Measurements from ENCODE around the gene GPR39.

The GPR39 gene

DNA sequence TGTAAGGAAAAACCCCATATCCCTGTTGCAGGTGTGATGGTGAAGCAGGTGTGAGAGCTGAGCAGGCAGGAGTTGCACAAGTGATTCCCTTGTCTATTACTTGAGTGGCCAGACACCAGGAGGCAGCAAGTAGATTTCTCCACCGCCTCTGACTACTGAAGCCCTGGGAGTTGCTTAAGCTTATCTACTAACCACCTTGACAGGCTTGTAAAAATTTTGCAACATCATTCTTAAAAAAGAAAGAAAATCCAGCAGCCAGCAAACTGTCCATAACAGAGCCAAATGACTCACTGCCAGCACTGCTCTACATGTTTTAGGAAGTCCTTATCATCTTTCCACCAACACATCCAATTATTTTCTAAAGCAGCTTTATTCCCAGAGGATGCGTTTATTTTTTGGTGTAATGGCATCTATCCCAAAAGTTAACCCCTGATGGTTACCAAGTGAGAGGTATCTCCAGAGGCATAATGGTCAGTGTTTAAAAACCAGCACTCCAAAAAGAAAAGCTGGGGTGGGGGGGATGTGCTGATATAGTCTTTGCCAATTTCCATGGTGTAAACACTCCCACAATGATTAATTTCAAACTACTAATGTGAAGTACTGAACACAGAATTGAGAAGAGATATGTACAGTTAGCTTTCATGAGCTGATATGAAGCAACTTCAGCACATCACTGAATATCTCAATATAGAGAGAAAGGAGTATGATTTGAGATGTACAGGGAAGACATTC lies 16.3 kb upstream of the GPR39 start:
- Histone ChIP-seq H4K20me1 (ENCODE audit: insufficient read depth, low read length) (no peaks in the 10 kb centered on the region), H3K4me2 (ENCODE audit: low read depth, low read length) (no peak overlapping the region), H3K9ac (ENCODE audit: low read length) (no peak overlapping the region), H3K36me3 (replicated peaks; ENCODE audit: insufficient read depth, low read length) (no peaks in the 10 kb centered on the region), H3K4me3 (ENCODE audit: low read length) (no peak overlapping the region), H3K4me1 (ENCODE audit: low read length) (no peaks in the 10 kb centered on the region), H2AFZ (ENCODE audit: low read length) (no peak overlapping the region), H3K79me2 (ENCODE audit: low read length) (no peaks in the 10 kb centered on the region), H3K9me3 (replicated peaks; ENCODE audit: insufficient read depth, low read length) (no peaks in the 10 kb centered on the region), H3K27ac (ENCODE audit: low read length) (no peak overlapping the region), H3K27me3 (replicated peaks; ENCODE audit: insufficient read depth, low read length) (no peaks in the 10 kb centered on the region), H3K9me2 (replicated peaks; ENCODE audit: insufficient read depth, low read length) (no peaks in the 10 kb centered on the region), H3F3A (ENCODE audit: insufficient read depth, low read length) (no peaks in the 10 kb centered on the region)
- no peak for DNase-seq
- TF ChIP-seq, protein P1, sequence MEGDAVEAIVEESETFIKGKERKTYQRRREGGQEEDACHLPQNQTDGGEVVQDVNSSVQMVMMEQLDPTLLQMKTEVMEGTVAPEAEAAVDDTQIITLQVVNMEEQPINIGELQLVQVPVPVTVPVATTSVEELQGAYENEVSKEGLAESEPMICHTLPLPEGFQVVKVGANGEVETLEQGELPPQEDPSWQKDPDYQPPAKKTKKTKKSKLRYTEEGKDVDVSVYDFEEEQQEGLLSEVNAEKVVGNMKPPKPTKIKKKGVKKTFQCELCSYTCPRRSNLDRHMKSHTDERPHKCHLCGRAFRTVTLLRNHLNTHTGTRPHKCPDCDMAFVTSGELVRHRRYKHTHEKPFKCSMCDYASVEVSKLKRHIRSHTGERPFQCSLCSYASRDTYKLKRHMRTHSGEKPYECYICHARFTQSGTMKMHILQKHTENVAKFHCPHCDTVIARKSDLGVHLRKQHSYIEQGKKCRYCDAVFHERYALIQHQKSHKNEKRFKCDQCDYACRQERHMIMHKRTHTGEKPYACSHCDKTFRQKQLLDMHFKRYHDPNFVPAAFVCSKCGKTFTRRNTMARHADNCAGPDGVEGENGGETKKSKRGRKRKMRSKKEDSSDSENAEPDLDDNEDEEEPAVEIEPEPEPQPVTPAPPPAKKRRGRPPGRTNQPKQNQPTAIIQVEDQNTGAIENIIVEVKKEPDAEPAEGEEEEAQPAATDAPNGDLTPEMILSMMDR (IDR thresholded peaks at IDR 0.05; ENCODE audit: low read length) = no peak
- TF ChIP-seq EZH2phosphoT487 (IDR thresholded peaks at IDR 0.05; ENCODE audit: low read length) = no peak
- TF ChIP-seq EZH2 (optimal IDR thresholded peaks at IDR 0.05; ENCODE audit: low read depth, low read length) = no peak

DNA sequence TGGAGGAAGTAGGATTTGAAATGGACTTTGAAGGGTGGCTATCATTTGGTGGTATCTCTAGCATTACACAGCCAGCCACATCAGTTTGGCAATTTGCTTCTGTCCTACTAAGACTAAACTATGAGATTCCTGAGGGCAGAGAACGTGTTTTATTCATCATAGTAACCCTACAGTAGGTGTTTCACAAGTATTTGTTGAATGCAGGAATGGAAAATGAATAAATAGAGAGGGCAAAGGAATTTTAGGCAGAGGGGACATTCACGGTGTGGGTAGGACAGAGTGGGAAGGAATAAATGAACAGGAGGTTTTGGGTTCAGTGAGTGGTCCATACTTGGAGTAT lies 15.7 kb upstream of the GPR39 start:
- Histone ChIP-seq H3K9me3 (replicated peaks; ENCODE audit: insufficient read depth, low read length) (no peaks in the 10 kb centered on the region), H3K4me3 (ENCODE audit: low read length) (no peak overlapping the region), H3K4me2 (ENCODE audit: low read depth, low read length) (no peak overlapping the region), H3K79me2 (ENCODE audit: low read length) (no peaks in the 10 kb centered on the region), H3F3A (ENCODE audit: insufficient read depth, low read length) (no peaks in the 10 kb centered on the region), H3K9ac (ENCODE audit: low read length) (no peak overlapping the region), H3K27ac (ENCODE audit: low read length) (no peak overlapping the region), H3K36me3 (replicated peaks; ENCODE audit: insufficient read depth, low read length) (no peaks in the 10 kb centered on the region), H3K9me2 (replicated peaks; ENCODE audit: insufficient read depth, low read length) (no peaks in the 10 kb centered on the region), H2AFZ (ENCODE audit: low read length) (no peak overlapping the region), H4K20me1 (ENCODE audit: insufficient read depth, low read length) (no peaks in the 10 kb centered on the region), H3K27me3 (replicated peaks; ENCODE audit: insufficient read depth, low read length) (no peaks in the 10 kb centered on the region), H3K4me1 (ENCODE audit: low read length) (no peaks in the 10 kb centered on the region)
- TF ChIP-seq, protein P1 (IDR thresholded peaks at IDR 0.05; ENCODE audit: low read length) = no peak
- no peak for TF ChIP-seq EZH2 (optimal IDR thresholded peaks at IDR 0.05; ENCODE audit: low read depth, low read length)
- DNase-seq = no peak

DNA sequence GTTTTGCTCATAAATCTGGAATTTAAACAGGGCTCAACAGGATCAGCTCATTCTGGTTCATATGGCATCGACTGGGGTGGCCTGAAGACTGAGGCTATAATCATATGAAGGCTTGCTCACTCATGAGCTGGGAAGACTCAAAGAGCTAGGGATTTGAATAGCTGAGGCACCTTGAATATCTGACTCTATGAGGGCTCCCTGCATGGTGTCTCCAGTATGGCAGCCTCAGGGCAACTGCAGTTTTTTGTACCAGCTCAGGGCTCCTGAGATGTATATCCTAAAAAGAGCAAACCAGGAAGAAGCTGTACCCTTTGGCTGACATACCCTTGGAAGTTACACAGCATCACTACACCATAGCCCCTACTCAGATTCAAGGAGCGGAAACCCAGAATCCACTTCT lies 15.3 kb upstream of the GPR39 start:
- H3K27me3 ChIP-seq (replicated peaks; ENCODE audit: insufficient read depth, low read length) = no peaks in the 10 kb centered on the region
- no peak overlapping the region for H3K4me3 ChIP-seq (ENCODE audit: low read length)
- no peaks in the 10 kb centered on the region for H3F3A ChIP-seq (ENCODE audit: insufficient read depth, low read length)
- no peaks in the 10 kb centered on the region for H4K20me1 ChIP-seq (ENCODE audit: insufficient read depth, low read length)
- H3K9ac ChIP-seq (ENCODE audit: low read length) = no peak overlapping the region
- DNase-seq = no peak
- no peaks in the 10 kb centered on the region for H3K4me1 ChIP-seq (ENCODE audit: low read length)
- no peak overlapping the region for H2AFZ ChIP-seq (ENCODE audit: low read length)
- H3K27ac ChIP-seq (ENCODE audit: low read length) = no peak overlapping the region
- no peaks in the 10 kb centered on the region for H3K9me2 ChIP-seq (replicated peaks; ENCODE audit: insufficient read depth, low read length)
- H3K79me2 ChIP-seq (ENCODE audit: low read length) = no peaks in the 10 kb centered on the region
- H3K36me3 ChIP-seq (replicated peaks; ENCODE audit: insufficient read depth, low read length) = no peaks in the 10 kb centered on the region
- no peak for TF ChIP-seq EZH2phosphoT487 (IDR thresholded peaks at IDR 0.05; ENCODE audit: low read length)
- TF ChIP-seq, protein P1 (IDR thresholded peaks at IDR 0.05; ENCODE audit: low read length) = no peak
- TF ChIP-seq EZH2 (optimal IDR thresholded peaks at IDR 0.05; ENCODE audit: low read depth, low read length) = no peak
- no peak overlapping the region for H3K4me2 ChIP-seq (ENCODE audit: low read depth, low read length)
- H3K9me3 ChIP-seq (replicated peaks; ENCODE audit: insufficient read depth, low read length) = no peaks in the 10 kb centered on the region
